NCI-H1417 treated with DMSO at 0.1 percent for 48 hours (cell line): ENCODE measurements around the gene REXO1.

Experiments used
- DNase-seq: peaks from one replicate; lab custom pipeline; 2025; lab: John Stamatoyannopoulos, UW

Gene REXO1

DNA sequence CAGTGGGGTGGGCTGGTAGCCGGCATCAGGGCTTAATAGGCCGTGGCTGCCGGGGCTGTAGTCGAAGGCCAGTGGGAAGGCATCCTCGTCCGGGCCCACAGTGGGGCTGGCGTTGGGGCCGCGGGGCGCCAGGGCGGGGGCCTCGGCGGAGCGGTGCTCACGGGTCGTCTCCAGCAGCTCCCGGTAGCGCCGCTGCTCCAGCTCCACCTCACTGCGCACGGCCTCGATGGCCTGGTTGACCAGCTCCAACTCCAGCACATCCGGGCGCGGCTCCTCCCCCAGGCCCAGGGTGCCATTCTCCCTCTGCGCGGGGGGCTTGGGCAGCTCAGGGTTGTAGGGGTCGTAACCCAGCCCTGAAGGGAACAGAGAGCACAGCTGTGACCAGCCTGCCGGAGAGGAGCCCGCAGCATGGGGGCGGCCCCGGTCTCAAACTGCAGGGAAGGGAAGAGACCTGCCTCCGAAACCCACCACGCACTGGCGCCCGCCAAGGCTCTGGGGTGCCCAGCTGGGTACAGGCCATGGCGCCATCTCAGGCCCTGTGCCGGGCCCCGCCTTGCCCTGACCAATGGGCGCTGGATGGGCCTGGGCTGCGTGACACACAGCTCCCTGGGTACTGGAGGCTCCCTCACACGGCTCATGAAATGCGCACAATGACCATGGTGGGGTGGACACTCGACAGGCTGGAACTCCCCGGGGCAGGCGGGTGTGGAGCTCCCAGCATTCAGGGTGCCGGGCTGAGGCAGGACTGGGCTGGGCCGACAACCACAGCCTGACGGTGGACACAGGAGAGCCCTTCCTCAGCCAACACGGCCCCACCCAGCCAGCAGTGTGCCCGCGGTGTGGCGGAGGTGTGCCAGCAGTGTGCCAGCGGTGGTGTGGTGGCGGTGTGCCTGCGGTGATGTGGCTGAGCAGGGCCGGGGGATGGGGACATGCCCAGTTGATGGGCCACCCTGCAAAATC is 19.7 kb downstream of the REXO1 start:
- DNase-seq: no peak

DNA sequence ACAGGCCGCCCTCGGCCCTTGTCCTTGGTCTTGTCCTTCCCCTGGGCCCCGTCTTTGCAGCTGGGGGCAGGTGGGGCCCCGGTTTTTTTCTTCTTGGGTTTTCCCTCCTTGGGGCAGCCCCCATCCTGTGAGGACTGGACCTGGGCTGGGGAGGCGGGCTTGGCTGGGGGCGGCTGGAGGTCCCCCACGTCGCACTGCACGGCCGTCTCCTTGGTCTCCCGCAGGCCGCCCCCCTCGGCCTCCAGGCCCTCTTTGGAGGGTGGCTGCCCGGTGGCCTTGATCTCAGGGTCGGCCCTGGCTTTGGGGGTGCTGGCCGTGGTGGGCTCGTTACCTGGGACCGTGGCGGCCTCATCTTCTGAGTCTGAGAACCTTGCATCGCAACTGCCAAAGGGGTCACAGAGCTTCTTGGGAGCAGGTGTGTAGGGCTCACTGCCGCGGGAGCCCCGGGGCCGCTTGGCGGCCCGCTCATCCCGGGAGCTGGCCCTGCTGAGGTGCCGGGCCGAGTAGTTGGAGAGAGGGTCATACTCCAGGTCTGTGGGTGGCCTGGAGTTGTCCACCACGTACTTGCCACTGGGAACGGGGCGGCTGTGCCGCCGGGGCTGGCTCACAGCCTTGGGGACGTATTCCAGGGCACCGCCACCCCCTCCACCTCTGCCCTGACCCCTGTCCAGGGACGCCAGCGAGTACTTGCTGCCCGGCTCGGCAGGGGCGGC is 20.6 kb downstream of the REXO1 start:
- no peak for DNase-seq

DNA sequence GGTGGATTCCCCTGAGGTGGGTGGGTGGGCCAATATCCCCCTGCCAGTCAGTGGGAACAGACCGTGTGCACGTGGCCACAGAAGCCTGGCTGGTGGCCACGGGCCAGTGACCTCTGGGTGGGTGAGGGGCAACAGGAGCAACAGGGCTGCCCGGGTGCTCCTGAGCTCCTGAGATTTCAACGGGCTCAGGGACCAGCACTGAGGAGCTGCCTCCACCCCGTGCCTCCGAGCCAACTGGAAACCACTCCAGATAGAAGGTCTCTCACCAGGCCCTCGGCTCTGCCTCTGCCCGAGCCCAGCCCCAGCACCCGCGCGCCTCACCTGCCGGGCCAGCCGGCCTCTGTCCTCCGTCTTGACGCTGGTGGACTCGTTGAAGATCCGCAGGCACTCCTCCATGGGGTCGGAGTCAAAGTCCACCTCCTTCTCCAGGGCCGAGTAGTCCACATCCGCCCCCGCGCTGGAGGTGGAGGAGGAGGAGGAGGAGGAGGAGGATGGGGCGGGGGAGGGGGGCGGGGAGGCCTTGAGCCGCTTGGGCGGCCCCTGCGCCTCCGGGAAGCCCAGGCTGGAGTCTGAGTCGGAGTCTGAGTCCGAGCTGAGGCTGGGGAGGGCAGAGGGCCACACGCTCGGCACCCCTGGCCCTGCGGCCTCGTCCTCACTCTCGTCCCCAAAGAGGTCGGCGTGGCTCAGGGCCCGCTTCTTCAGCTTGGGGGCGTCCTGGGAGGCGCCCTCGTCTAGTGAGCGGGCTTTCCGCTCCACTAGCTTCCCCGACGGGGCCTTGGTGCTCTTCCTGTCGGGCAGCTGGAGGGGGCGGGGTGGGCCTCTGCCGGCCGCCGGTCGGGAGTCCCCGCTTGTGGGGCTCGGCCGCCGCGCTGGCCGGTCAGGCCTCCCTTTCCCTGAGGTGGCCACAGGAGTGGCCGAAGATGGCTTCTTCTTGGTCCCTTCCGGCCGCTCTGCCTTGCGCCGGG is 21.4 kb downstream of the REXO1 start:
- no peak for DNase-seq

DNA sequence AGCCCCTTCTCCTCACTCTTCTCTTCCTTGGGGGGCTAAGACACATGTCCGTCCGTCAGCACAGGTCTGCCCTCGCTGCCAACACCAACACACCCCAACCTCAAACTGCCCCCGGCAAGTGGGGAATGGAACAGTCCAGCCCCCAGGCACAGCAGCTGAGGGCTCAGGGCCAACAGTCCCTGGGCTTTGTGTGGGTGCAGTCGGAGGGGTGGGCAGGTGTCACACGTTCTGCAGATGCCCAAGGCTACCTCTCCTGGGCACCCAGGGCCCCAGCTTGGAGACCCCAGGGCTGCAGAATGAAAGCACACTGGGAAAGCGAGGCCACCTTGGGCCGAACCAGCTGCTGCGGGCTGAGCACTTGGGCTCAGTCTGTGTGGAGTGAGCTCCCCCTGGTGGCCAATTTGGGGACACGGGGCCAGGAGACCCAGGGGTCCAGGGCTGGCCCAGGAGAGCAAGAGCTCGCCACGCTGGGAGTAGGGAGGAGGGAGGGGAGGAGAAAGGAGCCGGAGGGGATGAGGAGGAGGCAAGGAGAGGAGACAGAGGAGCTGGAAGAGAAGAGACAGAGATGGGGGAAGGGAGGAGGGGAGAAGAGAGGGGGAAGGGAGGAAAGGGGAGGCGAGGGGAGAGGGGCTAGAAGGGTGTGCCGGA is 22.2 kb downstream of the REXO1 start:
- no peak for DNase-seq

DNA sequence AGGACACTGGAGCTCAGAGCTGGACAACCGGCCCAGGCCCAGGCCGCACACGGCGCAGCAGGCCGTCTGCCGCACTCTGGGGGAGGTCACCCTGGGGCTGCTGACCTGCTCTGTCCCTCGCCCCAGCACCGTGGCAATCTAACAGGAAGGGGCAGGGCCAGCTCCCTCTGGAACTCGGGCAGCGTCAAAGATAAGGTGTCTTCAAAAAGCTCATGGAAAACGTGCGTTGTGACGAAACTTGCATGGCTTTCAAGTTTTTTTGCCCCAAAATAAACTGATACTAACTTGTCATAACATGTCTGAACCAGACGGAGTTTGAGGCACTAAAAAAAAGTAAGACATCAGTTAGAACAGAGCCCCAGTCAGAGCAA is 24.0 kb downstream of the REXO1 start:
- DNase-seq: no peak

DNA sequence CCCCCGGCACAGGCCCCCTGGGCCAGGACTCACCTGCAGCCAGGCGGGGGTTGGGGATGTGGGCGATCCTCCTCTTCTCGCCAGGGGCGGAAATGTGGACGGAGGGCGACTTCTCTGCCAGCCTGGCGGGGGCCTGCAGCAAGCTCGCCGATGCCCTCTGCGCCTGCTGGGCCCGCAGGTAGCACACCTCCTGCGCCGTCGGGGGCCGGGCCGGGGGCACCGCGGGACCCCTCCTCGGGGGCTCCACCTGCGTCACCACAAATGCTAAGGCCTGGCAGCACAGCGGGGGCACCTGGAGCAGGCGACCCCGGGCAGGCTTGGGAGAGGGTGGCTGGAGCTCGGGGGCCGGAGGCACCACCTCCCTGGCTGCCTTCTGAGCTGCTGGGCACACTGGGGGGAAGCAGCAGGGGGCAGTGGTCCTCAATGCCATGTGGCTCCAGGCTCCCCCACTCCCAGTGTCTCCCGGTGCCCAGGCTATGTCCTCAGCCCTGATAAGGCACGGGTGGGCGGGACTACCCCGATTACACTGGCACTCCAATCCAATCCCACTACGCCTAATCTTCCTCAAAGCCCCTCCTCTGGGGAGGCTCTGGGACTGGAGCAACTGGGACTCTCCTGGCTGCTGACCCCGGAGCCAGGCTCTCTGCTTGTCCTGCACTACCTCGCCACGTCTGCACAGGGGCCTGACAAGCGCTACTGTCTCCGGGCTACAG is 24.6 kb downstream of the REXO1 start:
- DNase-seq: no peak

DNA sequence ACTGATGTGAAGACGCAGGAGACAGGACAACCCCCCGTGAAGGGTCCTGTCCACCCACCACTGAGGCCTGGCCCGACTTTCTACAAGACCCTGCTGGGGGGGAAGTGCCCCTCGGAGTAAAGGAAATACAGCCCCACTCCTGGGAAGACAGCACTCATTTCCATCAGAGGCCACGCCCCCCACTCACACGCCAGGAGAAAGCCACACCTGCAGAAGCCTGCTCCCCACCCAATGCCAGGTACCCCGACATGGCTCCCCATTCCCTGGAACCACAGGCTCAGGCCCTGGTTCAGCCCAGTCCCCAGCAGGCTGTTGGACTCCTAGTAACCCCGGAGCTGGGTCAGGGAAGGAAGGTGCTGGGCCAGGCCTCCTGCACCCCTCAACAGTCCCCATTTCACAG is 25.3 kb downstream of the REXO1 start:
- no peak for DNase-seq

DNA sequence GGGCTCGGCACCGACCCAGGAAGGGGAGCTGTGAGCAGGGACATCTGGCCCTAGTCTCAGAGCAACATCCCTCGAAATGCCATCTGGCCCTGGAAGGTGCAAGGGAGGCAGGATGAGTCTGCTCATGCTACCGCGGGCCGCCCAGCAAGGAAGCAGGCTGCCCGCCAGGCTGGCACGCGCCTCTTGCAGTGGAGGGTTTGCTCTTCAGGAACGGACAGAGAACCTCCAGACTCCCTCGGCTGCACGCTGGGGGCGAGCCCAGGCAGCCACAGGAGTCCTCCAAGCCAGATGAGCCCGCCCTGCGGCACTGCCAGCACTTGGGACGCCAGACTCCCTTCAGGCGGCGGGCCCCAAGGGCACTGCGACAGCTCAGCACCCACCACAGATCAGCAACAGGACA is 26.1 kb downstream of the REXO1 start:
- no peak for DNase-seq

DNA sequence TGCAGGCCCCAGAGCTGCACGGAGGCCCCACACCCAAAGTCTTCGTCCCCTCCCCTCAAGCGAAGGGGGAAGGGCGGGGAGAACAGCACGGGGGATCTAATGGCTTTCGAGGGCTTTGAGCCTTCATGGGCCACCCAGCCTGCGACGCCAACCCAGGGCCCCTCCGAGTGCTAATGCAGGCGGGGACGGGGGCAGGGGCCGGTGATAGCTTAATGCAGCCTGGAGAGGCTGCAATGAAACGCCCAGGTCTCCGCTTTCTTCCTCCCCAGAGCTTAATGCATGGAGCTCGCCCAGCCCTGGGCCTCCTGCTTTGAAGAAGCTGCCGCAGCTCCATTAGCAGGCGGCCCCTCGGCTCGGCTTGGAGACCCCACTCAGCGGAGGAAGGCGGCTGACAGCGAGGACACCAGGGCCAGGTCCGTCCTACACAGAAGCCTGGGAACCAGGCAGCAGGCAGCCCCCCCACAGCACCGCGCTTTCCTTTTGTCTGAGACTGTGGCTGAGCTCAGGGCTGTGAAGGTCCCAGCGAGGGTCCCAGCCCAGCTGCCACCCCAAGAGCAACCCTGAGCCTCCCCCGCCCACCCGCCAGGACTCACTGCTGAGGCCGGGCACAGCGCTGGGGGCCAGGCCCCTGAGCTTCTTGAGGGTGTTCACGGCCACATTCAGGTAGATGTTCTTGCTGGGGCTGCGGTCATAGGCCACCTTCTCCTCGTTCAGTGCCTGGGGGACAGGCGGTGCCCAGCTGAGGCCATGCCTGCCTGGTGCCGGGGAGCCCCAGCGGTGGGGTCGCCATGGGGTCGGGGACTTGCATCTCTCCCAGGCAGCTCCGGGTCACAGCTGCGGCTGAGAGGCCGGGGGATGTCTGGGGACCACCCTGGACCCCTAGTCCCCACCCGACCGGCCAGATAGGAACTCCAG is 28.7 kb downstream of the REXO1 start:
- DNase-seq: no peak

DNA sequence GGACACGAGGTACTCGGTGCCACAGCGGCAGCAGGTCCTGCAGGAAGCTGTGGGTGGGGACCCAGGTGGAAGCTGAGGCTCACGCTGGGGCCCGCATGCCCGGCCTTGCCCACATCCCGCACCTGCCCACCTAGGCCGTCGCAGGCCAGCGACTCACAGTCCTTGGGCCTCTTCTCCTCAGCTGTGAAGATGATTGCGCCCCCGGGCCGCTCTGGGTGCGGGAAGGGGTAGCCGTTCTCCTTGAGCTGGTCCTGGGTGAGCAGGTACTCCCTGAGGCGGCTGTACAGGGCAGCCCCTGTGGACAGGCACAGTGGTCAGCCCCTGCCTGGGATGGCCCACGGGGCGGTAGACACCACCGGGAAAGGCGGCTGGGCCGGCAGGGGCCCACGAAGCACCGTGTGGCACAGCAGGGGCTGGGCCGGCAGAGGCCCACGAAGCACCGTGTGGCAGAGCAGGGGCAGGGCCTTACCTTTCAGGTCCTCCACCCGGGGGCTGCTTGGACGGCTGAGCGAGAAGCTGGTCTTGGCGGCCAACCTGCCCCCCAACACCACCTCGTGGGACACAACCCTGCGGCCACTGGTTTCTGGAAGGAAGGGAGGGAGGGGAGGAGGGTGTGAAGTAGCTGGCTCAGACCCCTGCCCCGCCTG is 29.6 kb downstream of the REXO1 start:
- DNase-seq: no peak

DNA sequence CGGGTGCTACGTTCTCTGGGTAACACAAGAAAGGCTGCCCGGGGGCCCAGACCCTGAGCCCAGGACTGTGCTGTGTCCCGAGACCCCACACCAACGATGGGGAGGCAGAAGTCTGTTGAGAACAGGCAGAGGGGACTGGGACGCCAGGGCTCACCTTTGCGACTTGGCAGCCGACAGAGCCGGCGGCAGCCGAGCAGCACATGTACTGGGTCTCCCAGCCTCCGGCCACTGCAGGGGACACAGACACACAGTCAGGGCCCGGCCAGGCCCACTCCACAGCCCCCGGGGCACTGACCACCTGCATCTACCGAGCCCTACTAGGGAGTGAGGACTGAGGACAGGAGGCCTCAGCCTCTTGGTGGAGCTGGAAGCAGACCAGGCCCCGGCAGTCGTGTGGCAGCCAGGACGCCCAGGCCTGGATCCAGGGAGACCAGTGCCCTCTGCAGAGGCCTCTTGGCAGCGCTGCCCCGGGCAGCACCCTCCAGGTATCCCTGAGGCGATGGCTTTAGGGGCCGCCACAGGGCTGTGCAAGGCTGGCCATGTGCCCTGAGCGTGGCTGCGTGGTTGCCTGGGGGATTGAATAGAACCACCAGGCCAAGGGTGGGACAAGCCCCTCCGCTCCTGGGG is 30.6 kb downstream of the REXO1 start:
- DNase-seq: no peak

DNA sequence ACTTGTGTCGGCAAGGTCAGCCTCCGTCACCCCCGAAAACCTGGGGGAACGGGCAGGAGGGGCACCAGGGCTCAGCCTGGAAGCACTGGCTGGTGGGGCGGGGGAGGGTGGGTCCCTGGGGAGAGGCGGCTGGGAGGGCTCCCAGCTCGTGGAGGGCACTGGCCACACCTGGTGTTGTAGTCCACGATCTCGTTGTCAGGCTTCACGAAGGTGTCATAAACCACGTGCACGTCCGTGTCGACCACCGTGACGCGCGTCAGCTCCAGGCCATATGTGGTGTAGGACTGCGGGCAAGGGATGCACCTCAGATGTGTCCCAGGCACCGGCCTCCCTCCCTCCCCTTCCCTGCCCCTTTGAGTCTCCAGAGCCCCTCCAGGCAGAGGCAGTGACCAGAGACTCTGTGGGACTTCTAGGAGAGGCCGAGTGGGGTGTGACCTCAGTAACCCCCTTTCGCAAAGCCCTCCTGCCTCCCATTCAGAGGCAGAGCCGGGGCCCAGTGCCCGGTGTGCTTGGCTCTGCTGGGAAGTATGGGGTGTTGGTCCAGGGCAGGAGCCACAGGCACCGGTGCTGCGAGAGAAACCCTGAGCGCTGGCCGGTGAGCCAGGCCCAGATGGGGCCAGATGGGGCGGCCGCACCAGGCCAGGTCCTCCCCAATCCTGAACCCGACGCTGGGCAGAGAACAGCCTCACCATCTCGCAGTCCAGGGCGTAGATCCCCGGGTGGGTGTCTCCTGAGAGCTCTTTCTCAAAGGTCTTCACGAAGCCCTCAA is 31.6 kb downstream of the REXO1 start:
- DNase-seq: no peak

DNA sequence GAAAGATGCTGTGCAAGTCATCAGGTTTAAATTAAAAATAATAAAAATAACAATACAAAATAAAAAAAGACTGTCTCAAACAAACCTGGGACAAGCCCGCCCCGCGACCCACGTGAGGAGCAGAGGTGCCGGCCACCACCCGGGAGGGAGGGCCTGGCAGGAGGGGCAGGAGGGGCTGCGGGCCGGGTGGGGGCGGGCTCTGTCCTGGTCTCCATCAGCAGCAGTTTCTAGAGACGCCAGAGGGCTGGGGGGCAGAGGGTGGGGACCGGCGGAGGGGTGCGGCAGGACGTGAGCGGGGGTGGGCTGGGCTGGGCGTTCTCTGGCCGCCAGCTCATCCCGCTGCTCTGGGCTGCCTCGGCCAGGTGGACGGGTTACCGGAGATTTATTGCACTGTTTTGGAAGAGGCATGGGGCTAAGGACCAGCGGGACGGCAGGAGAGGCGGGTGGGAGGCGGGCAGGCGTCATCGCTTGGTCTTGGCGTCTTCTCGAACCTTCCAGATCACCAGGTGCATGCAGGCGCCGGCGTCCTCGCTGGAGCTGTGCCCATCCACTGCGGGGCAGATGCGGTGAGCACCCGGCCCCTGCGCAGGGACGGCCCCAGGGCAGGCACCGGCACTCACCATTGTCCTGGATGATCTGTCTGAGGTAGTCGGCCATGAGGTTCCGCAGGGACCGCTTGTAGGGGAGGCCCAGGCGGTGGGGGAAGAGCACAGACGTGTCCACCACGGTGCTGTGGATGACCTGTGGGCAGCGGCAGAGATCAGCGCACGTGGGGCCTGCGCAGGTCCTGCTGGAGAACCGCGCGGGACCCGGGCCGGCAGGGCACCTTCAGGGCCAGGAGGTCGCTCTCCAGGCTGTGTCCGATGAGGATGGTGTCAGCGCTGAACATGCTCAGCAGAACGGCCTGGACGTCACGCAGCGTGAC is 32.4 kb downstream of the REXO1 start:
- DNase-seq: no peak

DNA sequence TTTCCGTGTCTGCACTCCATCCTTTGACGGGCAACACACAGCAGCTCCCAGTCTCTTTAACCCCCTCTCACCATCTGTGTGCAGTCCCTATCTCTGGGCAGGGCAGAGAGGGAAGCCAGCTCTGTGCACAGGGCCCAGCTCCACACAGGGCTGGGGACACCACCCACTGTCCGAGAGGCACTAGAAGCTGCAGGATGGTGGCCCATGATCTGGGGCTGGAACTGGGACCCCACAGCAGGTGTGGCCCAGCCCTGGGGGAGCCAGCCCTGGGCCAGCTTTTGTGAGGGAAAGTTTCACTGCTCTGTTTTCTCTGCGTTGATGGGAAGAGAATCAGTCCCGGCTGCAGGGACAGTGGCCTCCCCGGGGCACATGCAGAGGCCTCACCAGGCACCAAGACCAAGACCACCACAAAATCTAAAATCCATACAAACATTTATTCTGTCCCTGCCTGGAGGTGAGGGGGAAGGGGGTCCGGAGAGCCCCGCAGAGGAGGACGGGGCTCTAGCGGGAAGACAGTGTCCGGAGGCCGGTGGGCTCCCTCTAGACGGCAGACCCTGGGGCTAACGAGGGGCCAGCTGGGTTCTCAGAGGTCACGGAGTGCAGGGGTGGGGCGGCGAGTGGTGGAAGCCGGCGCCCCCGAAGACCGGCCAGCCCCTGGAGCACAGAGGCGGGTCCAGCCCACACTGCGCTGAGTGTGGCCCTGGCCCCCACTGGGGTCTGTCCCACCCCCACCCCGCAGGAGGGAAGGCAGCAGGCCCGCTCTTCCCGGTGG is 33.3 kb downstream of the REXO1 start:
- no peak for DNase-seq

DNA sequence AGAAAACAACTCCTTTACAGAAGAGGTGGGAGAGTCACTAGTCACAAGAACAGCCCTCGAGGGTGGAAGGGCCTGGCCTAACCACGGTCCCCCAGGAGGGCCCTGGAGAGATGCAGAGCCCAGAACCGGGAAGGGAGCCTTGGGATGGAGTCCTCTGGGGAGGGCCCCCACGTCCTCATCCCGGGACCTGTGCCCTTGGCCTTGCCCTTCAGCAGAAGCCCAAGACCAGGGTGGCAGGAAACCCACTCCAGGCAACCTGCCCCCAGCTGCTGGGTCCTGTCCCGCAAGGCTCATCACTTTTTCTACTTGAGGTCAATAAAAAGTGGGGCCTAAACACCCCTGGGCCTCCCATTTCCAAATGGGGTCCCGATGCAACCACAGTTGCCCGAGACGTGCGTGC is 33.9 kb downstream of the REXO1 start:
- DNase-seq: no peak
